GM06990 (cell line): Measurements from ENCODE around the gene KIF12.

Source experiments
- DNase-seq: peaks from one replicate; pipeline ENCODE4 v3.0.0-alpha.2; 2011; ENCODE audit not compliant: insufficient read length; ENCODE audit errors: extremely low read depth
- H3K27me3 ChIP-seq: replicated peaks from 2 replicates; pipeline ENCODE4 v1.6.0; 2011; ENCODE audit warnings: low read length; ENCODE audit not compliant: control insufficient read depth, insufficient read depth
- H3K36me3 ChIP-seq: 2 replicates; pipeline ENCODE4 v1.5.1; 2011; ENCODE audit warnings: low read length; ENCODE audit not compliant: control insufficient read depth, insufficient read depth
- H3K4me3 ChIP-seq: replicated peaks from 2 replicates; pipeline ENCODE4 v1.5.1; 2011; ENCODE audit warnings: low read depth, mild to moderate bottlenecking, control low read depth, low read length
- CTCF ChIP-seq: IDR thresholded peaks from 2 replicates; pipeline ENCODE4 v1.5.1; 2011; ENCODE audit warnings: low read length, control low read depth, mild to moderate bottlenecking, inconsistent platforms; ENCODE audit not compliant: insufficient read depth, poor library complexity, severe bottlenecking

The KIF12 gene

GRCh38 chr9:114069476-114070187 is 29.5 kb downstream of the KIF12 start:
- Histone ChIP-seq H3K4me3 (no peak overlapping the region), H3K27me3 (no peaks in the 10 kb centered on the region), H3K36me3 (no peaks in the 10 kb centered on the region)
- no peak for DNase-seq
- TF ChIP-seq CTCF, result no peak

GRCh38 chr9:114065304-114065703 is 33.8 kb downstream of the KIF12 start:
- Histone ChIP-seq H3K27me3 (peaks cover 1% of the 10 kb centered on the region), H3K36me3 (no peaks in the 10 kb centered on the region), H3K4me3 (no peak overlapping the region)
- no peak for DNase-seq
- TF ChIP-seq CTCF, result no peak

- H3K36me3 ChIP-seq, result no peaks in the 10 kb centered on the region
- no peak for TF ChIP-seq CTCF
- H3K27me3 ChIP-seq, result peaks cover 1% of the 10 kb centered on the region
- no peak for DNase-seq
- H3K4me3 ChIP-seq, result no peak overlapping the region
Measured at GRCh38 chr9:114061830-114062474, 37.1 kb downstream of the KIF12 start.

- peaks cover 1% of the 10 kb centered on the region for H3K27me3 ChIP-seq
- DNase-seq, result no peak
- H3K36me3 ChIP-seq, result no peaks in the 10 kb centered on the region
- TF ChIP-seq CTCF, result no peak
- no peak overlapping the region for H3K4me3 ChIP-seq
Measured at GRCh38 chr9:114061292-114061691, 37.8 kb downstream of the KIF12 start.

- Histone ChIP-seq H3K4me3 (no peak overlapping the region), H3K27me3 (peaks cover 1% of the 10 kb centered on the region), H3K36me3 (no peaks in the 10 kb centered on the region)
- no peak for TF ChIP-seq CTCF
- no peak for DNase-seq
Measured at GRCh38 chr9:114060711-114061110, 38.4 kb downstream of the KIF12 start.
